Hepatocyte (in vitro differentiated cells): Measurements from ENCODE around the gene TMEM167A. TPM values are rescaled to one million over a fixed set of nuclear protein-coding genes. Genes with fewer than 3 reads are reported as not detected.

ENCODE experiments used
- DNase-seq: peaks from one replicate; pipeline ENCODE4 v3.0.0-alpha.2; 2016; ENCODE audit warnings: low spot score
- H2AFZ ChIP-seq: fragments of 200-600 bp; sonication (generic); 2 replicates; pipeline ENCODE4 v1.6.0; 2016; ENCODE audit warnings: antibody characterized with exemption, mild to moderate bottlenecking
- H3K27ac ChIP-seq: fragments of 200-600 bp; sonication (generic); 2 replicates; pipeline ENCODE4 v1.5.1; 2016; ENCODE audit warnings: mild to moderate bottlenecking
- H3K27me3 ChIP-seq: fragments of 200-600 bp; sonication (generic); 2 replicates; pipeline ENCODE4 v1.6.1; 2016
- H3K36me3 ChIP-seq: fragments of 200-600 bp; sonication (generic); replicated peaks from 2 replicates; pipeline ENCODE4 v1.5.1; 2016; ENCODE audit warnings: low read depth; ENCODE audit not compliant: insufficient read depth
- H3K4me1 ChIP-seq: fragments of 200-600 bp; sonication (generic); 2 replicates; pipeline ENCODE4 v1.5.1; 2016; ENCODE audit warnings: mild to moderate bottlenecking, moderate library complexity; ENCODE audit not compliant: insufficient read depth
- H3K4me2 ChIP-seq: fragments of 200-600 bp; sonication (generic); 2 replicates; pipeline ENCODE4 v1.6.0; 2016
- H3K4me3 ChIP-seq: fragments of 200-600 bp; sonication (generic); 2 replicates; pipeline ENCODE4 v1.5.1; 2016; ENCODE audit warnings: mild to moderate bottlenecking
- H3K79me2 ChIP-seq: fragments of 200-600 bp; sonication (generic); 2 replicates; pipeline ENCODE4 v1.6.0; 2017; ENCODE audit warnings: mild to moderate bottlenecking
- H3K9me2 ChIP-seq: fragments of 200-600 bp; sonication (generic); replicated peaks from 2 replicates; pipeline ENCODE4 v1.6.0; 2017; ENCODE audit warnings: mild to moderate bottlenecking; ENCODE audit not compliant: insufficient read depth
- H3K9me3 ChIP-seq: fragments of 200-600 bp; sonication (generic); 2 replicates; pipeline ENCODE4 v1.5.1; 2016; ENCODE audit warnings: low read depth, mild to moderate bottlenecking
- H4K20me1 ChIP-seq: fragments of 200-600 bp; sonication (generic); 2 replicates; pipeline ENCODE4 v1.6.0; 2016; ENCODE audit warnings: mild to moderate bottlenecking; ENCODE audit not compliant: insufficient read depth, poor library complexity, severe bottlenecking
- CTCF ChIP-seq: fragments of 200-600 bp; sonication (generic); IDR thresholded peaks from 2 replicates; pipeline ENCODE4 v1.5.1; 2016; ENCODE audit warnings: antibody characterized with exemption, mild to moderate bottlenecking; ENCODE audit not compliant: poor library complexity
- EZH2 ChIP-seq: fragments of 200-600 bp; sonication (generic); IDR thresholded peaks from 2 replicates; pipeline ENCODE4 v1.6.1; 2016; ENCODE audit warnings: antibody characterized with exemption, mild to moderate bottlenecking, borderline replicate concordance
- EZH2phosphoT487 ChIP-seq: fragments of 200-600 bp; sonication (generic); IDR thresholded peaks from one replicate; pipeline ENCODE4 v1.6.1; 2018; ENCODE audit warnings: antibody characterized with exemption, mild to moderate bottlenecking, low read depth, moderate library complexity; ENCODE audit not compliant: unreplicated experiment, severe bottlenecking
- WGBS: methylation state at CpG from one replicate; pipeline ENCODE4 v1.1.6; 2016; ENCODE audit warnings: low lambda C conversion rate; ENCODE audit errors: missing lambda C conversion rate; 5-methylcytosine and 5-hydroxymethylcytosine counted together
- polyA plus RNA-seq: library from polyadenylated mRNA; unstranded; fragments of >200 nt; fragmentation: Nextera tagmentation; extraction: Ambion mirVana; gene quantifications from 2 replicates; pipeline ENCODE4 v1.2.1, GENCODE V29; 2016
- total RNA-seq: library from RNA; depleted of rRNA; stranded (reverse); fragments of >200 nt; gene quantifications from 2 replicates; pipeline ENCODE4 v1.2.3, GENCODE V29; 2014

The TMEM167A gene
- total and polyA plus RNA-seq, 2 experiments from 2014 or later: 140 to 174 TPM

GRCh38 chr5:83096660-83097339 lies 19.6 kb upstream of the TMEM167A start:
- H3K79me2 ChIP-seq: no peaks in the 10 kb centered on the region
- no peaks in the 10 kb centered on the region for H4K20me1 ChIP-seq
- H3K36me3 ChIP-seq: no peaks in the 10 kb centered on the region
- H3K4me2 ChIP-seq: no peak overlapping the region
- H3K27ac ChIP-seq: peak overlapping the region; percentile 14
- peaks cover 6% of the 10 kb centered on the region for H3K4me1 ChIP-seq
- no peak overlapping the region for H3K4me3 ChIP-seq
- H2AFZ ChIP-seq: no peak overlapping the region
- no peaks in the 10 kb centered on the region for H3K27me3 ChIP-seq
- no peaks in the 10 kb centered on the region for H3K9me2 ChIP-seq
- no peak for TF ChIP-seq CTCF
- TF ChIP-seq EZH2phosphoT487: no peak
- no peak for TF ChIP-seq EZH2
- H3K9me3 ChIP-seq: peaks cover 12% of the 10 kb centered on the region
- WGBS: 91% methylated on average over 2 of the region's 2 CpGs
- DNase-seq: no peak

- Histone ChIP-seq H2AFZ (no peak overlapping the region), H3K9me3 (peaks cover 12% of the 10 kb centered on the region), H3K27me3 (no peaks in the 10 kb centered on the region), H3K4me3 (no peak overlapping the region), H3K4me1 (peaks cover 6% of the 10 kb centered on the region), H3K36me3 (no peaks in the 10 kb centered on the region), H3K27ac (peak overlapping the region; percentile 34), H3K4me2 (no peak overlapping the region), H3K9me2 (no peaks in the 10 kb centered on the region), H3K79me2 (no peaks in the 10 kb centered on the region), H4K20me1 (no peaks in the 10 kb centered on the region)
- peak; percentile 67 for DNase-seq
- TF ChIP-seq EZH2 (no peak), EZH2phosphoT487 (no peak), CTCF (no peak)
- WGBS: 74% methylated on average over 6 of the region's 6 CpGs
Measured at GRCh38 chr5:83095957-83096539, 18.9 kb upstream of the TMEM167A start.

GRCh38 chr5:83095163-83095956 lies 18.2 kb upstream of the TMEM167A start:
- Histone ChIP-seq H3K4me2 (no peak overlapping the region), H3K36me3 (no peaks in the 10 kb centered on the region), H4K20me1 (no peaks in the 10 kb centered on the region), H2AFZ (no peak overlapping the region), H3K27me3 (no peaks in the 10 kb centered on the region), H3K9me3 (peaks cover 12% of the 10 kb centered on the region), H3K79me2 (no peaks in the 10 kb centered on the region), H3K9me2 (no peaks in the 10 kb centered on the region), H3K27ac (no peak overlapping the region), H3K4me1 (peaks cover 6% of the 10 kb centered on the region), H3K4me3 (no peak overlapping the region)
- WGBS: 78% methylated on average over 3 of the region's 3 CpGs
- no peak for DNase-seq
- no peak for TF ChIP-seq EZH2phosphoT487

- no peaks in the 10 kb centered on the region for H3K9me2 ChIP-seq
- DNase-seq: no peak
- no peaks in the 10 kb centered on the region for H3K79me2 ChIP-seq
- no peak overlapping the region for H2AFZ ChIP-seq
- H3K4me3 ChIP-seq: no peak overlapping the region
- no peak for TF ChIP-seq EZH2phosphoT487
- TF ChIP-seq CTCF: no peak
- TF ChIP-seq EZH2: no peak
- no peaks in the 10 kb centered on the region for H3K27me3 ChIP-seq
- no peak overlapping the region for H3K27ac ChIP-seq
- peaks cover 5% of the 10 kb centered on the region for H3K4me1 ChIP-seq
- WGBS: 94% methylated on average over 4 of the region's 4 CpGs
- peaks cover 12% of the 10 kb centered on the region for H3K9me3 ChIP-seq
- no peaks in the 10 kb centered on the region for H3K36me3 ChIP-seq
- no peak overlapping the region for H3K4me2 ChIP-seq
- no peaks in the 10 kb centered on the region for H4K20me1 ChIP-seq
Measured at GRCh38 chr5:83093692-83094091, 16.5 kb upstream of the TMEM167A start.
